OCI-LY1 (cell line): ENCODE data around the gene ODF4.
"Not testable (repeated sequence)": the region's sequence is repeated elsewhere in the genome, so short reads cannot be mapped to it uniquely, and the experiment has no call there.

Experiments
- H2AFZ ChIP-seq: fragments of 200-600 bp; sonication (generic), shearing (Covaris generic); 2 replicates; pipeline ENCODE4 v1.6.0; 2014; ENCODE audit warnings: antibody characterized with exemption, mild to moderate bottlenecking, low read length
- H3F3A ChIP-seq: fragments of 200-600 bp; sonication (generic), shearing (Covaris generic); 2 replicates; pipeline ENCODE4 v1.6.0; 2014; ENCODE audit warnings: mild to moderate bottlenecking, antibody characterized with exemption, low read length, moderate library complexity; ENCODE audit not compliant: insufficient read depth
- H3K27ac ChIP-seq: fragments of 200-600 bp; sonication (generic); 2 replicates; pipeline ENCODE4 v1.5.1; 2014; ENCODE audit warnings: low read length, mixed run types, mild to moderate bottlenecking, low read depth; ENCODE audit not compliant: poor library complexity, severe bottlenecking
- H3K27me3 ChIP-seq: fragments of 200-600 bp; sonication (generic); 2 replicates; pipeline ENCODE4 v1.6.0; 2014; ENCODE audit warnings: antibody characterized with exemption, mild to moderate bottlenecking, low read length, moderate library complexity; ENCODE audit not compliant: insufficient read depth
- H3K36me3 ChIP-seq: fragments of 200-600 bp; sonication (generic); 2 replicates; pipeline ENCODE4 v1.6.1; 2014; ENCODE audit warnings: mild to moderate bottlenecking, antibody characterized with exemption, low read length, moderate library complexity, mixed read lengths; ENCODE audit not compliant: insufficient read depth
- H3K4me1 ChIP-seq: fragments of 200-600 bp; sonication (generic); 2 replicates; pipeline ENCODE4 v1.5.1; 2014; ENCODE audit warnings: mild to moderate bottlenecking, low read length, moderate library complexity; ENCODE audit not compliant: insufficient read depth, severe bottlenecking
- H3K4me2 ChIP-seq: fragments of 200-600 bp; sonication (generic), shearing (Covaris generic); 2 replicates; pipeline ENCODE4 v1.6.1; 2014; ENCODE audit warnings: low read length
- H3K4me3 ChIP-seq: fragments of 200-600 bp; sonication (generic); 2 replicates; pipeline ENCODE4 v1.5.1; 2014; ENCODE audit warnings: low read length, low read depth, mild to moderate bottlenecking, mixed read lengths; ENCODE audit not compliant: poor library complexity, severe bottlenecking
- H3K79me2 ChIP-seq: fragments of 200-600 bp; shearing (Covaris generic); 2 replicates; pipeline ENCODE4 v1.6.1; 2016; ENCODE audit warnings: mixed run types, low read length, mixed read lengths; ENCODE audit not compliant: insufficient read depth
- H3K9ac ChIP-seq: fragments of 200-600 bp; sonication (generic), shearing (Covaris generic); 2 replicates; pipeline ENCODE4 v1.6.1; 2014; ENCODE audit warnings: mild to moderate bottlenecking, low read length, mixed read lengths
- H3K9me2 ChIP-seq: fragments of 200-600 bp; sonication (generic), shearing (Covaris generic); 2 replicates; pipeline ENCODE4 v1.6.1; 2014; ENCODE audit warnings: low read depth, mild to moderate bottlenecking, low read length, mixed read lengths
- H3K9me3 ChIP-seq: fragments of 200-600 bp; shearing (Covaris generic); 2 replicates; pipeline ENCODE4 v1.6.1; 2014; ENCODE audit warnings: low read length, mixed read lengths
- H4K20me1 ChIP-seq: fragments of 200-600 bp; sonication (generic), shearing (Covaris generic); 2 replicates; pipeline ENCODE4 v1.6.0; 2016; ENCODE audit warnings: mild to moderate bottlenecking, low read length; ENCODE audit not compliant: insufficient read depth
- EZH2 ChIP-seq: fragments of 200-600 bp; sonication (generic), shearing (Covaris generic); IDR thresholded peaks from 2 replicates; pipeline ENCODE4 v1.8.0; 2017; ENCODE audit warnings: borderline replicate concordance, mixed run types, mild to moderate bottlenecking, antibody characterized with exemption, low read length, moderate library complexity, mixed read lengths
- TF ChIP-seq, protein P1 (sequence below): fragments of 200-600 bp; sonication (generic), shearing (Covaris generic); IDR thresholded peaks from 2 replicates; pipeline ENCODE4 v1.5.1; 2017; ENCODE audit warnings: mild to moderate bottlenecking, antibody characterized with exemption, low read length, moderate library complexity, mixed read lengths

ODF4 gene

DNA sequence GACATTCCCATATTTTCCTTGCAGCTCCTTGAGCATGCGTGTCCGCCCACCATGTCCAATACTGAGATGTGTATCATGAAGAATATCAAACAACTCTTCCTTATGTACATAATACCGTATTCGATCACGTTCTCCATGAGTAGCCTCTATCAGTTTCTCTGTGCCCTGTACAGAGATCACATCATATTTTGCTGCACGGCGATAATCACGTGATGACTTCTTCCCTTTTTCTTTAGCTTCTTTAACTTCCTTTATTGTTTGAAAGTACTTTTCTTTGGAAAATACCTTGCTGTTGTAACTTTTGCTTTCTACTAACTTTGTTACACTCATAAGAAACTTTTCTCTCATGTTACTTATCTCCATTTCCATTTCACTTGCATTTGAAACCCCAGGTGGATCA is 30.3 kb downstream of the ODF4 start:
- Histone ChIP-seq H3K4me2 (no peak overlapping the region), H3K9me2 (no peaks in the 10 kb centered on the region), H3K9me3 (no peaks in the 10 kb centered on the region), H3K27me3 (no peaks in the 10 kb centered on the region), H3F3A (no peaks in the 10 kb centered on the region), H3K27ac (no peak overlapping the region), H4K20me1 (no peaks in the 10 kb centered on the region), H3K9ac (no peak overlapping the region), H3K36me3 (peaks cover 11% of the 10 kb centered on the region; the same call in 1 of the 2 replicates), H2AFZ (no peak overlapping the region), H3K79me2 (no peaks in the 10 kb centered on the region), H3K4me1 (no peaks in the 10 kb centered on the region), H3K4me3 (no peak overlapping the region)
- TF ChIP-seq EZH2 = no peak

DNA sequence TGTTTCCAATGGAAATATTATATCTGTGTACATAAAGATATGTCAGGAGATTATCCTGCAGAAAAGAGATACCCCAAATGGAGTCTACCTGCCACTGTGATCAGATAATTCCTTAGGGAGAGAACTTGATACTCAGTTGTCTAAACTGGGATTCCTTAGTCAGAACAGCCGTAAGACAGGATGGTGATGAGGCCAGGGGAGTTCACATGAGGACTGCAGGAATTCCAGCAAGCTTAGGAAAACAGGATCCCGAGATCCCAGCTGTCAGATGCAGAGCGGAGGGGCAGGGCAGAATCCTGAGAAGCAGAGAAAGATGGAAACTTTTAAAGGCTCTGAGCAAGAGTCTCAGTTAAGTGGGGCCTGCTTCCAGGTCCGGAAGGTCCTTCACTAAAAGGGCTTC is 32.1 kb downstream of the ODF4 start:
- Histone ChIP-seq H3K9me2 (no peaks in the 10 kb centered on the region), H3K79me2 (no peaks in the 10 kb centered on the region)

DNA sequence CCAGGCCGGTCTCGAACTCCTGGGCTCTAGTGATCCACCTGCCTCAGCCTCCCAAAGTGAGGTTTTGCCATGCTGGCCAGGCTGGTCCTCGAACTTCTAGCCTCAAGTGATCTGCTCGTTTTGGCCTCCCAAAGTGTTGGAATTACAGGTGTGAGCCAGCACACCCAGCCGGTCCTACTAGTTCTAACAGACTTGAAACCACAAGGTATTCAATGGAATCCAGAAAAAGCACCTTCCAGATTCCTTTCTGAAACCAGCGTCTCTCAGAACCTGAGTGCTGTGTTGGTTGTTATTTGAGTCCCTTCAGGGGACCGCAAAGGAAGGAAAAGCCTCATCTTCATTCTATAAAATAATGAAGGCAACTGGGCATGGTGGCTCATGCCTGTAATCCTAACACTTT is 32.8 kb downstream of the ODF4 start:
- H3K27me3 ChIP-seq = no peaks in the 10 kb centered on the region
- peaks cover 17% of the 10 kb centered on the region for H3K4me1 ChIP-seq
- no peak overlapping the region for H2AFZ ChIP-seq
- TF ChIP-seq EZH2 = no peak
- TF ChIP-seq, protein P1, sequence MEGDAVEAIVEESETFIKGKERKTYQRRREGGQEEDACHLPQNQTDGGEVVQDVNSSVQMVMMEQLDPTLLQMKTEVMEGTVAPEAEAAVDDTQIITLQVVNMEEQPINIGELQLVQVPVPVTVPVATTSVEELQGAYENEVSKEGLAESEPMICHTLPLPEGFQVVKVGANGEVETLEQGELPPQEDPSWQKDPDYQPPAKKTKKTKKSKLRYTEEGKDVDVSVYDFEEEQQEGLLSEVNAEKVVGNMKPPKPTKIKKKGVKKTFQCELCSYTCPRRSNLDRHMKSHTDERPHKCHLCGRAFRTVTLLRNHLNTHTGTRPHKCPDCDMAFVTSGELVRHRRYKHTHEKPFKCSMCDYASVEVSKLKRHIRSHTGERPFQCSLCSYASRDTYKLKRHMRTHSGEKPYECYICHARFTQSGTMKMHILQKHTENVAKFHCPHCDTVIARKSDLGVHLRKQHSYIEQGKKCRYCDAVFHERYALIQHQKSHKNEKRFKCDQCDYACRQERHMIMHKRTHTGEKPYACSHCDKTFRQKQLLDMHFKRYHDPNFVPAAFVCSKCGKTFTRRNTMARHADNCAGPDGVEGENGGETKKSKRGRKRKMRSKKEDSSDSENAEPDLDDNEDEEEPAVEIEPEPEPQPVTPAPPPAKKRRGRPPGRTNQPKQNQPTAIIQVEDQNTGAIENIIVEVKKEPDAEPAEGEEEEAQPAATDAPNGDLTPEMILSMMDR = no peak
- no peaks in the 10 kb centered on the region for H4K20me1 ChIP-seq
- H3K9me2 ChIP-seq = no peaks in the 10 kb centered on the region
- H3K79me2 ChIP-seq = no peaks in the 10 kb centered on the region
- no peaks in the 10 kb centered on the region for H3K9me3 ChIP-seq
- peaks cover 24% of the 10 kb centered on the region for H3K36me3 ChIP-seq
- no peak overlapping the region for H3K4me2 ChIP-seq
- no peak overlapping the region for H3K4me3 ChIP-seq
- peaks cover 7% of the 10 kb centered on the region for H3F3A ChIP-seq
- H3K9ac ChIP-seq = no peak overlapping the region
- no peak overlapping the region for H3K27ac ChIP-seq

More for the DNA sequence above, 32.1 kb downstream of the ODF4 start:
- no peak overlapping the region for H2AFZ ChIP-seq
- no peaks in the 10 kb centered on the region for H4K20me1 ChIP-seq
- H3K27ac ChIP-seq = no peak overlapping the region
- H3K36me3 ChIP-seq = peaks cover 17% of the 10 kb centered on the region; the same call in 1 of the 2 replicates
- H3F3A ChIP-seq = peaks cover under 1% of the 10 kb centered on the region; the same call in 1 of the 2 replicates
- H3K4me3 ChIP-seq = no peak overlapping the region
- H3K27me3 ChIP-seq = no peaks in the 10 kb centered on the region
- no peak overlapping the region for H3K9ac ChIP-seq
- no peaks in the 10 kb centered on the region for H3K9me3 ChIP-seq
- H3K4me1 ChIP-seq = peaks cover 11% of the 10 kb centered on the region
- TF ChIP-seq EZH2 = no peak
- TF ChIP-seq, protein P1 = no peak
- H3K4me2 ChIP-seq = no peak overlapping the region

DNA sequence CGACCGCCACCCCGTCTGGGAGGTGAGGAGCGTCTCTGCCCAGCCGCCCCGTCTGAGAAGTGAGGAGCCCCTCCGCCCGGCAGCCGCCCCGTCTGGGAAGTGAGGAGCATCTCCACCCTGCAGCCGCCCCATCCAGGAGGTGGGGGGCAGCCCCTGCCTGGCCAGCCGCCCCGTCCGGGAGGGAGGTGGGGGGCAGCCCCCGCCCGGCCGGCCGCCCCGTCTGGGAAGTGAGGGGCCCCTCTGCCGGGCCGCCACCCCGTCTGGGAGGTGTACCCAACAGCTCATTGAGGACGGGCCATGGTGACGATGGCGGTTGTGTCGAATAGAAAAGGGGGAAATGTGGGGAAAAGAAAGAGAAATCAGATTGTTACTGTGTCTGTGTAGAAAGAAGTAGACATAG is 34.2 kb downstream of the ODF4 start:
- H3K79me2 ChIP-seq, H3K4me3 ChIP-seq, H3K9me2 ChIP-seq, H2AFZ ChIP-seq, H3K27ac ChIP-seq, H3K9me3 ChIP-seq, H3K4me2 ChIP-seq, H3K27me3 ChIP-seq, H4K20me1 ChIP-seq, H3K9ac ChIP-seq: not testable (repeated sequence)
- Histone ChIP-seq H3F3A (peaks cover 11% of the 10 kb centered on the region), H3K4me1 (peaks cover 22% of the 10 kb centered on the region), H3K36me3 (peaks cover 38% of the 10 kb centered on the region)
